D721Med (cell line): ENCODE data around the gene DMBT1.

Source experiments
- DNase-seq: peaks from one replicate; pipeline ENCODE4 v3.0.0; 2011; ENCODE audit warnings: low spot score; ENCODE audit not compliant: insufficient read length
- FAIRE-seq: peaks from 2 replicates; lab custom pipeline; 2011; peaks lifted over from hg19 to GRCh38; lab: Jason Lieb, UNC
- CTCF ChIP-seq: IDR thresholded peaks from 2 replicates; pipeline ENCODE4 v1.5.1; 2012; ENCODE audit warnings: mild to moderate bottlenecking, control low read depth; ENCODE audit not compliant: insufficient read depth; ENCODE audit errors: missing control alignments

The DMBT1 gene

GRCh38 chr10:122531261-122531660 is 29.3 kb upstream of the DMBT1 start:
- no peak for TF ChIP-seq CTCF
- no peak for FAIRE-seq
- DNase-seq, result no peak

GRCh38 chr10:122531939-122532338 is 28.6 kb upstream of the DMBT1 start:
- DNase-seq, result no peak
- FAIRE-seq, result no peak
- no peak for TF ChIP-seq CTCF

GRCh38 chr10:122532601-122533296 is 27.8 kb upstream of the DMBT1 start:
- DNase-seq, result no peak
- no peak for TF ChIP-seq CTCF
- FAIRE-seq, result no peak

- FAIRE-seq (no peak), DNase-seq (no peak)
Measured at GRCh38 chr10:122537545-122537944, 23.0 kb upstream of the DMBT1 start.

GRCh38 chr10:122541541-122542002 is 19.0 kb upstream of the DMBT1 start:
- FAIRE-seq (no peak), DNase-seq (no peak)
- TF ChIP-seq CTCF, result no peak

More at GRCh38 chr10:122537545-122537944, 23.0 kb upstream of the DMBT1 start:
- TF ChIP-seq CTCF, result no peak

- FAIRE-seq, result no peak
- no peak for DNase-seq
- TF ChIP-seq CTCF, result no peak
Measured at GRCh38 chr10:122543676-122544445, 16.7 kb upstream of the DMBT1 start.

GRCh38 chr10:122544493-122544892 is 16.1 kb upstream of the DMBT1 start:
- DNase-seq (no peak), FAIRE-seq (no peak)
- TF ChIP-seq CTCF, result no peak
